ENCODE data around the gene USP17L10. TPM values are rescaled to one million over a fixed set of nuclear protein-coding genes. Genes with fewer than 3 reads are reported as not detected.

USP17L10 gene
- total RNA-seq = not detected in 2 replicates

GRCh38 chr4:9210357-9210756 is at the start of gene USP17L10:
Gene USP17L10 (plus strand): TSS chr4:9210657. CDS start chr4:9210657, 0 bp downstream.

GRCh38 chr4:9169791-9170459 is 40.5 kb upstream of the USP17L10 start, which contains the start of gene FAM90A26:
Gene FAM90A26 (plus strand): TSS chr4:9170409. CDS start chr4:9173173, 2,764 bp downstream.

GRCh38 chr4:9215105-9215504 is 4.6 kb downstream of the USP17L10 start, which contains the start of gene USP17L11:
Gene USP17L11 (plus strand): TSS chr4:9215405. CDS start chr4:9215405, 0 bp downstream.

GRCh38 chr4:9219852-9220251 is 9.4 kb downstream of the USP17L10 start, which contains the start of gene USP17L12:
Gene USP17L12 (plus strand): TSS chr4:9220152. CDS start chr4:9220152, 0 bp downstream.

GRCh38 chr4:9224596-9224995 is 14.1 kb downstream of the USP17L10 start, which contains the start of gene USP17L13:
Gene USP17L13 (plus strand): TSS chr4:9224896. CDS start chr4:9224896, 0 bp downstream.

GRCh38 chr4:9234085-9234484 is 23.6 kb downstream of the USP17L10 start, which contains the start of gene USP17L15:
Gene USP17L15 (plus strand): TSS chr4:9234385. CDS start chr4:9234385, 0 bp downstream.

GRCh38 chr4:9243579-9243978 is 33.1 kb downstream of the USP17L10 start, which contains the start of gene USP17L17:
Gene USP17L17 (plus strand): TSS chr4:9243879. CDS start chr4:9243879, 0 bp downstream.

GRCh38 chr4:9247953-9248680 is 37.7 kb downstream of the USP17L10 start, which contains the start of gene USP17L18:
Gene USP17L18 (plus strand): TSS chr4:9248630. CDS start chr4:9248630, 0 bp downstream.

GRCh38 chr4:9253078-9253477 is 42.6 kb downstream of the USP17L10 start, which contains the start of gene USP17L19:
Gene USP17L19 (plus strand): TSS chr4:9253378. CDS start chr4:9253378, 0 bp downstream.

GRCh38 chr4:9257824-9258223 is 47.4 kb downstream of the USP17L10 start, which contains the start of gene USP17L20:
Gene USP17L20 (plus strand): TSS chr4:9258124. CDS start chr4:9258124, 0 bp downstream.

Other genes starting within 250 kb of the USP17L10 start
- not detected in 2 replicates for gene FAM90A26, start 40.2 kb upstream of the USP17L10 start, total RNA-seq
- gene USP17L11, start 4.7 kb downstream of the USP17L10 start, total RNA-seq = not detected in 2 replicates
- gene USP17L12, start 9.5 kb downstream of the USP17L10 start, total RNA-seq = not detected in 2 replicates
- not detected in 2 replicates for gene USP17L13, start 14.2 kb downstream of the USP17L10 start, total RNA-seq
- gene USP17L15, start 23.7 kb downstream of the USP17L10 start, total RNA-seq = not detected in 2 replicates
- not detected in 2 replicates for gene USP17L17, start 33.2 kb downstream of the USP17L10 start, total RNA-seq
- not detected in 2 replicates for gene USP17L18, start 38.0 kb downstream of the USP17L10 start, total RNA-seq
- gene USP17L19, start 42.7 kb downstream of the USP17L10 start, total RNA-seq = not detected in 2 replicates
- not detected in 2 replicates for gene USP17L20, start 47.5 kb downstream of the USP17L10 start, total RNA-seq
- gene USP17L21, start 52.2 kb downstream of the USP17L10 start, total RNA-seq = not detected in 2 replicates
- not detected in 2 replicates for gene USP17L22, start 57.0 kb downstream of the USP17L10 start, total RNA-seq
- not detected in 2 replicates for gene USP17L24, start 114.5 kb downstream of the USP17L10 start, total RNA-seq
- gene USP17L25, start 119.3 kb downstream of the USP17L10 start, total RNA-seq = not detected in 2 replicates
- not detected in 2 replicates for gene USP17L26, start 124.0 kb downstream of the USP17L10 start, total RNA-seq
- gene USP17L5, start 128.7 kb downstream of the USP17L10 start, total RNA-seq = not detected in 2 replicates
- gene USP17L27, start 133.5 kb downstream of the USP17L10 start, total RNA-seq = not detected in 2 replicates
- gene USP17L28, start 138.2 kb downstream of the USP17L10 start, total RNA-seq = not detected in 2 replicates
- gene USP17L29, start 143.0 kb downstream of the USP17L10 start, total RNA-seq = not detected in 2 replicates
- gene USP17L30, start 152.5 kb downstream of the USP17L10 start, total RNA-seq = not detected in 2 replicates
- not detected in 2 replicates for gene DEFB131A, start 233.8 kb downstream of the USP17L10 start, total RNA-seq

All from hair follicular keratinocyte (primary cell).